PC-3 (cell line): Measurements from ENCODE around the gene MMS19. TPM values are rescaled to one million over a fixed set of nuclear protein-coding genes. Genes with fewer than 3 reads are reported as not detected.

Experiments used
- ATAC-seq: fragments of 200-7000 bp; cut with Tn5 transposase; 2 replicates; pipeline ENCODE4 v1.9.1; 2020; ENCODE audit warnings: mild to moderate bottlenecking, moderate library complexity
- BruUV-seq: library from RNA; stranded (reverse); fragments of 400-500 nt; replicated peaks from 2 replicates; lab custom pipeline; 2021; lab: Mats Ljungman, UMichigan
- CTCF ChIA-PET: fragments of 300-600 bp; sonication (Branson Sonifier 250); formaldehyde crosslinking; loops from one replicate; lab custom pipeline; 2022; ENCODE audit warnings: antibody characterized with exemption; lab: Charles Lee
- POLR2A ChIA-PET: fragments of 300-600 bp; sonication (Branson Sonifier 250); formaldehyde crosslinking; loops from one replicate; lab custom pipeline; 2022; ENCODE audit warnings: antibody characterized with exemption; ENCODE audit not compliant: unreplicated experiment; lab: Charles Lee
- DNase-seq: peaks from one replicate; pipeline ENCODE4 v3.0.0-alpha.2; 2015
- H2AFZ ChIP-seq: fragments of 300-600 bp; sonication (generic); 2 replicates; pipeline ENCODE4 v1.6.0; 2016; ENCODE audit warnings: antibody characterized with exemption, low read length
- H3F3A ChIP-seq: fragments of 300-600 bp; sonication (generic); one replicate; pipeline ENCODE4 v1.6.0; 2017; ENCODE audit warnings: antibody characterized with exemption, low read length, control low read depth, mild to moderate bottlenecking; ENCODE audit not compliant: unreplicated experiment
- H3K27ac ChIP-seq: fragments of 300-600 bp; sonication (generic); 2 replicates; pipeline ENCODE4 v1.5.1; 2016; ENCODE audit warnings: mild to moderate bottlenecking, low read length
- H3K27me3 ChIP-seq: fragments of 300-600 bp; sonication (generic); 2 replicates; pipeline ENCODE4 v1.6.1; 2016; ENCODE audit warnings: low read length, mixed read lengths
- H3K36me3 ChIP-seq: fragments of 300-600 bp; sonication (generic); 2 replicates; pipeline ENCODE4 v1.6.1; 2016; ENCODE audit warnings: low read depth, mixed run types, low read length, mixed read lengths
- H3K4me1 ChIP-seq: fragments of 300-600 bp; sonication (generic); 2 replicates; pipeline ENCODE4 v1.5.1; 2016; ENCODE audit warnings: low read length; ENCODE audit not compliant: insufficient read depth
- H3K4me2 ChIP-seq: fragments of 300-600 bp; sonication (generic); 2 replicates; pipeline ENCODE4 v1.6.0; 2016; ENCODE audit warnings: low read length
- H3K4me3 ChIP-seq: fragments of 300-600 bp; sonication (generic); 2 replicates; pipeline ENCODE4 v1.5.1; 2016; ENCODE audit warnings: mild to moderate bottlenecking, low read length, mixed read lengths
- H3K79me2 ChIP-seq: fragments of 300-600 bp; sonication (generic); 2 replicates; pipeline ENCODE4 v1.6.1; 2017; ENCODE audit warnings: low read length, mixed read lengths
- H3K9ac ChIP-seq: fragments of 300-600 bp; sonication (generic); 2 replicates; pipeline ENCODE4 v1.6.0; 2016; ENCODE audit warnings: mild to moderate bottlenecking, low read length
- H3K9me2 ChIP-seq: fragments of 300-600 bp; sonication (generic); replicated peaks from 2 replicates; pipeline ENCODE4 v1.6.1; 2016; ENCODE audit warnings: mixed run types, low read length, mixed read lengths
- H3K9me3 ChIP-seq: fragments of 300-600 bp; sonication (generic); 2 replicates; pipeline ENCODE4 v1.6.1; 2016; ENCODE audit warnings: low read length, mixed read lengths
- H4K20me1 ChIP-seq: fragments of 300-600 bp; sonication (generic); 2 replicates; pipeline ENCODE4 v1.6.1; 2016; ENCODE audit warnings: low read length, mixed read lengths
- CTCF ChIP-seq: fragments of 300-600 bp; sonication (generic); conservative IDR thresholded peaks from 2 replicates; pipeline ENCODE4 v1.5.1; 2017; ENCODE audit warnings: antibody characterized with exemption, low read depth, mild to moderate bottlenecking, low read length
- EZH2 ChIP-seq: fragments of 300-600 bp; sonication (generic); IDR thresholded peaks from one replicate; pipeline ENCODE4 v1.6.1; 2017; ENCODE audit warnings: antibody characterized with exemption, mild to moderate bottlenecking, low read length; ENCODE audit not compliant: unreplicated experiment
- EZH2phosphoT487 ChIP-seq: fragments of 300-600 bp; sonication (generic); IDR thresholded peaks from 2 replicates; pipeline ENCODE4 v1.6.1; 2018; ENCODE audit warnings: mild to moderate bottlenecking, antibody characterized with exemption, low read length, borderline replicate concordance
- intact Hi-C: fragments of 100-400 bp; cut with micrococcal nuclease; formaldehyde crosslinking; loops from 2 replicates; pipeline ENCODE4 v1.9.0; 2023
- total RNA-seq: library from RNA; depleted of rRNA; stranded (reverse); fragments of >200 nt; gene quantifications from 2 replicates; pipeline ENCODE4 v1.2.3, GENCODE V29; 2014

Gene MMS19
- total RNA-seq, 1 experiment from 2014 or later: 78.2 TPM

- TF ChIP-seq CTCF: no peak
- TF ChIP-seq EZH2phosphoT487: no peak
- TF ChIP-seq EZH2: no peak
- Histone ChIP-seq H3K27ac (no peak overlapping the region), H3K36me3 (no peaks in the 10 kb centered on the region), H3F3A (no peaks in the 10 kb centered on the region), H3K4me1 (peaks cover 10% of the 10 kb centered on the region; the same call in 1 of the 2 replicates), H3K9me2 (no peaks in the 10 kb centered on the region), H3K4me2 (no peak overlapping the region), H3K9ac (no peak overlapping the region), H3K79me2 (peaks cover 17% of the 10 kb centered on the region; the same call in 1 of the 2 replicates), H4K20me1 (no peaks in the 10 kb centered on the region), H3K27me3 (no peaks in the 10 kb centered on the region), H3K9me3 (no peaks in the 10 kb centered on the region), H3K4me3 (no peak overlapping the region), H2AFZ (no peak overlapping the region)
- ATAC-seq (no peak), DNase-seq (no peak)
- no TSS peak for BruUV-seq
- ChIA-PET CTCF (no interaction called here), POLR2A (no interaction called here)
- intact Hi-C loops: no loop called here
Measured at GRCh38 chr10:97509120-97509680, 11.0 kb upstream of the MMS19 start.

DNA sequence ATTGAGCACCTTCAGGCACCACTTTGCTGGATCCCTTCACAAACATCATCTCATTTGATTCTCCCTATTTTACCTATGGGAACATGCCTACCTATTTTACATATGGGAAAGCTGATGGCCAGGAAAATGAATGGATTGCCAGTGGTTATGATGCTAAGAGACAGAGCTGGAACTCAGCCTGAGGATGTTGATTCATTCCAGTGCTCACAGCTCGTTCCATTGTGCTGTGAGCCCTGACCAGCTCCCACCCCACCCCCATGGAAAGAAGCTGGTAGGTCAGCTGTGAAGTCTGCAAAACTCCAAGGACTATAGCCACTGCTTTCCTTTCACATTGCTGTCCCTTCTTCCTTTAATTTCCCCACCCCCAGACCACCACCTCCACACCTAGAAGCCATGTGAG lies 10.1 kb upstream of the MMS19 start:
- H3K9me3 ChIP-seq: no peaks in the 10 kb centered on the region
- no peaks in the 10 kb centered on the region for H3F3A ChIP-seq
- H4K20me1 ChIP-seq: no peaks in the 10 kb centered on the region
- H3K4me2 ChIP-seq: no peak overlapping the region
- no peaks in the 10 kb centered on the region for H3K9me2 ChIP-seq
- no peak overlapping the region for H3K27ac ChIP-seq
- no peak overlapping the region for H3K9ac ChIP-seq
- no peak overlapping the region for H2AFZ ChIP-seq
- H3K27me3 ChIP-seq: no peaks in the 10 kb centered on the region
- intact Hi-C loops: no loop called here
- no peaks in the 10 kb centered on the region for H3K36me3 ChIP-seq
- peak; percentile 24 for DNase-seq
- ChIA-PET CTCF (no interaction called here), POLR2A (no interaction called here)
- TF ChIP-seq CTCF: no peak
- no peak for TF ChIP-seq EZH2
- TF ChIP-seq EZH2phosphoT487: no peak
- no TSS peak for BruUV-seq
- H3K79me2 ChIP-seq: peaks cover 17% of the 10 kb centered on the region; the same call in 1 of the 2 replicates
- ATAC-seq: peak; percentile 55; the same call in 1 of the 2 replicates
- peaks cover 10% of the 10 kb centered on the region; the same call in 1 of the 2 replicates for H3K4me1 ChIP-seq
- no peak overlapping the region for H3K4me3 ChIP-seq

GRCh38 chr10:97506199-97506991 lies 8.2 kb upstream of the MMS19 start:
- H3K4me3 ChIP-seq: no peak overlapping the region
- BruUV-seq: no TSS peak
- ATAC-seq: no peak
- H3K36me3 ChIP-seq: no peaks in the 10 kb centered on the region
- no peaks in the 10 kb centered on the region for H3K4me1 ChIP-seq
- no peak for TF ChIP-seq CTCF
- no peak for TF ChIP-seq EZH2phosphoT487
- no peak for TF ChIP-seq EZH2
- H3K9me2 ChIP-seq: no peaks in the 10 kb centered on the region
- ChIA-PET POLR2A (no interaction called here), CTCF (no interaction called here)
- no peaks in the 10 kb centered on the region for H3K9me3 ChIP-seq
- H3K9ac ChIP-seq: no peak overlapping the region
- H3K27ac ChIP-seq: no peak overlapping the region
- no peak overlapping the region for H3K4me2 ChIP-seq
- DNase-seq: no peak
- H3F3A ChIP-seq: no peaks in the 10 kb centered on the region
- no peaks in the 10 kb centered on the region for H4K20me1 ChIP-seq
- no peak overlapping the region for H2AFZ ChIP-seq
- intact Hi-C loops: no loop called here
- H3K27me3 ChIP-seq: no peaks in the 10 kb centered on the region
- 0 out of 2 replicates have a peak, but pooled peaks cover 18% of the 10 kb centered on the region for H3K79me2 ChIP-seq
